HEK293T (cell line): ENCODE measurements around the gene CLDN1.

Experiments
- BHLHE40 ChIP-seq: fragments of 450-650 bp; IDR thresholded peaks from 2 replicates; pipeline ENCODE4 v1.6.1; 2016; ENCODE audit warnings: mild to moderate bottlenecking, moderate library complexity, borderline replicate concordance
- CTBP1 ChIP-seq: fragments of 450-650 bp; IDR thresholded peaks from 2 replicates; pipeline ENCODE4 v1.6.1; 2016; ENCODE audit warnings: borderline replicate concordance
- FOXK2 ChIP-seq: fragments of 450-650 bp; IDR thresholded peaks from 2 replicates; pipeline ENCODE4 v1.6.1; 2016; ENCODE audit warnings: mild to moderate bottlenecking
- FOXM1 ChIP-seq: fragments of 450-650 bp; IDR thresholded peaks from 2 replicates; pipeline ENCODE4 v1.6.1; 2017; ENCODE audit warnings: mild to moderate bottlenecking, borderline replicate concordance
- LEF1 ChIP-seq: fragments of 450-650 bp; IDR thresholded peaks from 2 replicates; pipeline ENCODE4 v1.6.1; 2017; ENCODE audit warnings: mild to moderate bottlenecking, borderline replicate concordance
- SP1 ChIP-seq: fragments of 450-650 bp; IDR thresholded peaks from 2 replicates; pipeline ENCODE4 v1.6.1; 2017
- SUZ12 ChIP-seq: fragments of 450-650 bp; IDR thresholded peaks from 2 replicates; pipeline ENCODE4 v1.6.1; 2016; ENCODE audit warnings: mild to moderate bottlenecking
- TARDBP ChIP-seq: fragments of 450-650 bp; IDR thresholded peaks from 2 replicates; pipeline ENCODE4 v1.6.1; 2016

GRCh38 chr3:190261015-190261414, 61.2 kb downstream of the CLDN1 start:
- no peak for TF ChIP-seq SP1
- no peak for TF ChIP-seq LEF1
- TF ChIP-seq CTBP1: no peak
- TF ChIP-seq TARDBP: no peak
- TF ChIP-seq FOXK2: no peak
- TF ChIP-seq FOXM1: no peak
- TF ChIP-seq BHLHE40: no peak
- TF ChIP-seq SUZ12: no peak
